WTC11 (cell line): ENCODE data around the gene CLDN9. TPM values are rescaled to one million over a fixed set of nuclear protein-coding genes. Genes with fewer than 3 reads are reported as not detected.

Experiments
- ATAC-seq: fragments of 200-7000 bp; cut with Tn5 transposase; 2 replicates; pipeline ENCODE4 v1.10.0; 2021; ENCODE audit warnings: mild to moderate bottlenecking, moderate library complexity
- CTCF ChIA-PET: fragments of 300-600 bp; sonication (Branson Sonifier 250); formaldehyde crosslinking; loops from one replicate; lab custom pipeline; 2021; ENCODE audit warnings: antibody characterized with exemption; lab: Charles Lee
- POLR2A ChIA-PET: fragments of 350-600 bp; sonication (Branson Sonifier 250); formaldehyde crosslinking; loops from one replicate; lab custom pipeline; 2021; ENCODE audit warnings: antibody characterized with exemption; lab: Charles Lee
- DNase-seq: peaks from one replicate; pipeline ENCODE4 v3.0.0; 2021; ENCODE audit warnings: low spot score
- H3K27ac Mint-ChIP-seq: 2 replicates; pipeline ENCODE4 v1.8.0; 2021; ENCODE audit warnings: mixed read lengths
- H3K27me3 Mint-ChIP-seq: 2 replicates; pipeline ENCODE4 v1.8.0; 2021; ENCODE audit warnings: low read depth, mild to moderate bottlenecking, moderate library complexity, mixed read lengths
- H3K36me3 Mint-ChIP-seq: 2 replicates; pipeline ENCODE4 v1.8.0; 2021; ENCODE audit warnings: mixed read lengths
- H3K4me1 Mint-ChIP-seq: 2 replicates; pipeline ENCODE4 v1.8.0; 2022; ENCODE audit warnings: mixed read lengths
- H3K4me3 Mint-ChIP-seq: 2 replicates; pipeline ENCODE4 v1.8.0; 2021; ENCODE audit warnings: mild to moderate bottlenecking, moderate library complexity, mixed read lengths
- H3K9me3 Mint-ChIP-seq: 2 replicates; pipeline ENCODE4 v1.8.0; 2021; ENCODE audit warnings: mixed read lengths
- ELF4 ChIP-seq: sonication (generic); formaldehyde crosslinking; IDR thresholded peaks from 2 replicates; pipeline ENCODE4 v1.8.1; 2022; ENCODE audit warnings: low read depth, mild to moderate bottlenecking, moderate library complexity, missing genetic modification reagents
- GABPB1 ChIP-seq: sonication (generic); formaldehyde crosslinking; IDR thresholded peaks from 2 replicates; pipeline ENCODE4 v1.8.1; 2023; ENCODE audit warnings: mild to moderate bottlenecking, missing genetic modification reagents
- KAT7 ChIP-seq: sonication (generic); formaldehyde crosslinking; IDR thresholded peaks from 2 replicates; pipeline ENCODE4 v1.8.1; 2023; ENCODE audit warnings: missing genetic modification reagents, mild to moderate bottlenecking, borderline replicate concordance
- OVOL2 ChIP-seq: fragments of 250-450 bp; sonication (Bioruptor Pico); IDR thresholded peaks from 2 replicates; pipeline ENCODE4 v1.9.0; 2021; ENCODE audit warnings: mild to moderate bottlenecking, borderline replicate concordance
- ZNF121 ChIP-seq: sonication (generic); formaldehyde crosslinking; IDR thresholded peaks from 2 replicates; pipeline ENCODE4 v1.8.0; 2023; ENCODE audit warnings: missing genetic modification reagents
- ZNF138 ChIP-seq: sonication (generic); formaldehyde crosslinking; conservative IDR thresholded peaks from 2 replicates; pipeline ENCODE4 v1.8.1; 2022; ENCODE audit warnings: mild to moderate bottlenecking, moderate library complexity, missing genetic modification reagents
- ZNF263 ChIP-seq: sonication (generic); formaldehyde crosslinking; IDR thresholded peaks from 2 replicates; pipeline ENCODE4 v1.8.1; 2022; ENCODE audit warnings: low read depth, mild to moderate bottlenecking, moderate library complexity, missing genetic modification reagents
- ZNF416 ChIP-seq: fragments of 250-450 bp; sonication (Bioruptor Pico); IDR thresholded peaks from 2 replicates; pipeline ENCODE4 v1.9.0; 2021; ENCODE audit warnings: mild to moderate bottlenecking, inconsistent platforms
- ZNF423 ChIP-seq: fragments of 250-450 bp; sonication (Bioruptor Pico); IDR thresholded peaks from 2 replicates; pipeline ENCODE4 v2.1.2; 2022; ENCODE audit warnings: mild to moderate bottlenecking, moderate library complexity
- ZNF671 ChIP-seq: fragments of 250-450 bp; sonication (Bioruptor Pico); IDR thresholded peaks from 2 replicates; pipeline ENCODE4 v1.8.0; 2021; ENCODE audit warnings: mild to moderate bottlenecking
- total RNA-seq: library from RNA; stranded (reverse); gene quantifications from 3 replicates; pipeline ENCODE4 v1.2.3, GENCODE V29; 2021
- TF ChIP-seq, protein P1 (sequence below): sonication (generic); formaldehyde crosslinking; IDR thresholded peaks from 2 replicates; pipeline ENCODE4 v1.8.0; 2023; ENCODE audit warnings: missing genetic modification reagents
- TF ChIP-seq, protein P2 (sequence below): fragments of 250-450 bp; sonication (Bioruptor Pico); IDR thresholded peaks from 2 replicates; pipeline ENCODE4 v1.9.0; 2021; ENCODE audit warnings: mild to moderate bottlenecking
- TF ChIP-seq, protein P3 (sequence below): sonication (generic); formaldehyde crosslinking; IDR thresholded peaks from 2 replicates; pipeline ENCODE4 v1.8.0; 2022; ENCODE audit warnings: missing genetic modification reagents
- TF ChIP-seq, protein P4 (sequence below): sonication (generic); formaldehyde crosslinking; IDR thresholded peaks from 2 replicates; pipeline ENCODE4 v1.8.1; 2022; ENCODE audit warnings: missing genetic modification reagents, borderline replicate concordance
- TF ChIP-seq, protein P5 (sequence below): sonication (generic); formaldehyde crosslinking; IDR thresholded peaks from 2 replicates; pipeline ENCODE4 v1.8.1; 2023; ENCODE audit warnings: mild to moderate bottlenecking, missing genetic modification reagents, moderate library complexity
- TF ChIP-seq, protein P6 (sequence below): sonication (generic); formaldehyde crosslinking; IDR thresholded peaks from 2 replicates; pipeline ENCODE4 v1.8.0; 2023; ENCODE audit warnings: mild to moderate bottlenecking, missing genetic modification reagents

The CLDN9 gene
- total RNA-seq, 1 experiment from 2014 or later, result 0.92 TPM

DNA sequence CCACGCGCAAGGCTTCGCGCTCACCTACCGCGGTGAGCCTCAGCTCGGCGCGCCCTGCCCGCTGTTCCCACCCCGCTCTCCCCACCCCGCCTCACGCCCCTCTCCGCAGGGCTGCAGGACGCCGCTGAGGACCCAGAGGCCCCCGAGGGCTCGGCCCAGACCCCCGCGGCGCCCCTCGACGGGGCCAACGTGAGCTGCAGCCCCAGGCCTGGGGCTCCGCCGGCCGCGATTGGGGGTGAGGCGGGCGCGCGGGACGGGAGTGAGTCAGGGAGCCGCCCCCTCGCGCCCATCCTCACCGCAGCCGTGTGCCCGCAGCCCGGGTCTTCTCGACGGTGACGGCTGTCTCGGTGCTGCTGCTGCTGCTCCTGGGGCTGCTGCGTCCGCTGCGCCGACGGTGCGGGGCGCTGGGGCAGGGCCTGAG lies 45.5 kb upstream of the CLDN9 start:
- Mint-ChIP-seq H3K27me3 (peaks cover 38% of the 10 kb centered on the region), H3K4me1 (peaks cover 28% of the 10 kb centered on the region), H3K27ac (no peak overlapping the region), H3K9me3 (no peaks in the 10 kb centered on the region), H3K4me3 (no peak overlapping the region), H3K36me3 (peaks cover 3% of the 10 kb centered on the region; the same call in 1 of the 2 replicates)
- ChIA-PET POLR2A (interaction anchor here (1.0 to 1.6 kb wide), 3 partner anchors 41 to 61 kb away, joined by 3 to 5 read pairs (median 4); no protein-coding TSS in a partner anchor), CTCF (interaction anchor here (0.6 to 1.8 kb wide), 10 partner anchors 15 to 268 kb away, joined by 3 to 17 read pairs (median 5); partner anchors contain the start of genes TNFRSF12A and ZNF200)
- ATAC-seq (no peak), DNase-seq (no peak)
- no peak for TF ChIP-seq OVOL2 (CRISPR knock-in tag)
- no peak for TF ChIP-seq KAT7
- no peak for TF ChIP-seq ZNF263 (CRISPR knock-in tag)

DNA sequence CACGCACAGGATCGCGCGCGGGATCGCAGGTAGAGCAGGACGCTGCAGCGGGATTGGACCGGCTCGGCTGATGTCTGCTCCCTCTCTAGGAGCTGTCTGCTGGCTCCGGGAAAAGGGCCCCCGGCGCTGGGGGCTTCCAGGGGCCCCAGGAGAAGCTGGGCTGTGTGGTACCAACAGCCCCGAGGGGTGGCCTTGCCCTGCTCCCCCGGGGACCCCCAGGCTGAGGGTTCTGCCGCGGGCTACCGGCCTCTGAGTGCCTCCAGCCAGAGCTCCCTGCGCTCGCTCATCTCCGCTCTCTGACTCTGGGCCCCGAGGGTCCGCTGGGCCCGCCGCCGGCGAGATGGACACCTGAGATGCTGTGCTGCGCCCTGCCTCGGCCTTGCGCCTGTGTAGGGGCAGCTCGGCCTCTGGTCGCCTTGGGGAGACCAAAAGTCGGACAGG lies 45.0 kb upstream of the CLDN9 start:
- peaks cover 29% of the 10 kb centered on the region for H3K4me1 Mint-ChIP-seq
- no peaks in the 10 kb centered on the region for H3K9me3 Mint-ChIP-seq
- no peak for ATAC-seq
- ChIA-PET CTCF (interaction anchor here (0.6 to 1.8 kb wide), 8 partner anchors 14 to 267 kb away, joined by 3 to 17 read pairs (median 5); partner anchors contain the start of genes TNFRSF12A and ZNF200), POLR2A (interaction anchor here (0.8 to 1.6 kb wide), 3 partner anchors 23 to 55 kb away, joined by 3 to 4 read pairs (median 3); no protein-coding TSS in a partner anchor)
- peak overlapping the region; percentile 66 for H3K4me3 Mint-ChIP-seq
- DNase-seq, result no peak
- H3K27me3 Mint-ChIP-seq, result peaks cover 35% of the 10 kb centered on the region
- H3K36me3 Mint-ChIP-seq, result peaks cover 9% of the 10 kb centered on the region; the same call in 1 of the 2 replicates
- no peak overlapping the region for H3K27ac Mint-ChIP-seq
- TF ChIP-seq GABPB1 (CRISPR knock-in tag) (no peak), ZNF423 (CRISPR knock-in tag) (no peak), ZNF121 (CRISPR knock-in tag) (no peak), ZNF671 (no peak), ZNF138 (no peak), ZNF416 (CRISPR knock-in tag) (no peak), ELF4 (CRISPR knock-in tag) (no peak)
- TF ChIP-seq, protein P1, sequence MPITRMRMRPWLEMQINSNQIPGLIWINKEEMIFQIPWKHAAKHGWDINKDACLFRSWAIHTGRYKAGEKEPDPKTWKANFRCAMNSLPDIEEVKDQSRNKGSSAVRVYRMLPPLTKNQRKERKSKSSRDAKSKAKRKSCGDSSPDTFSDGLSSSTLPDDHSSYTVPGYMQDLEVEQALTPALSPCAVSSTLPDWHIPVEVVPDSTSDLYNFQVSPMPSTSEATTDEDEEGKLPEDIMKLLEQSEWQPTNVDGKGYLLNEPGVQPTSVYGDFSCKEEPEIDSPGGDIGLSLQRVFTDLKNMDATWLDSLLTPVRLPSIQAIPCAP, result no peak
- TF ChIP-seq, protein P2, sequence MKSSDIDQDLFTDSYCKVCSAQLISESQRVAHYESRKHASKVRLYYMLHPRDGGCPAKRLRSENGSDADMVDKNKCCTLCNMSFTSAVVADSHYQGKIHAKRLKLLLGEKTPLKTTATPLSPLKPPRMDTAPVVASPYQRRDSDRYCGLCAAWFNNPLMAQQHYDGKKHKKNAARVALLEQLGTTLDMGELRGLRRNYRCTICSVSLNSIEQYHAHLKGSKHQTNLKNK (CRISPR knock-in tag), result no peak
- TF ChIP-seq, protein P3, sequence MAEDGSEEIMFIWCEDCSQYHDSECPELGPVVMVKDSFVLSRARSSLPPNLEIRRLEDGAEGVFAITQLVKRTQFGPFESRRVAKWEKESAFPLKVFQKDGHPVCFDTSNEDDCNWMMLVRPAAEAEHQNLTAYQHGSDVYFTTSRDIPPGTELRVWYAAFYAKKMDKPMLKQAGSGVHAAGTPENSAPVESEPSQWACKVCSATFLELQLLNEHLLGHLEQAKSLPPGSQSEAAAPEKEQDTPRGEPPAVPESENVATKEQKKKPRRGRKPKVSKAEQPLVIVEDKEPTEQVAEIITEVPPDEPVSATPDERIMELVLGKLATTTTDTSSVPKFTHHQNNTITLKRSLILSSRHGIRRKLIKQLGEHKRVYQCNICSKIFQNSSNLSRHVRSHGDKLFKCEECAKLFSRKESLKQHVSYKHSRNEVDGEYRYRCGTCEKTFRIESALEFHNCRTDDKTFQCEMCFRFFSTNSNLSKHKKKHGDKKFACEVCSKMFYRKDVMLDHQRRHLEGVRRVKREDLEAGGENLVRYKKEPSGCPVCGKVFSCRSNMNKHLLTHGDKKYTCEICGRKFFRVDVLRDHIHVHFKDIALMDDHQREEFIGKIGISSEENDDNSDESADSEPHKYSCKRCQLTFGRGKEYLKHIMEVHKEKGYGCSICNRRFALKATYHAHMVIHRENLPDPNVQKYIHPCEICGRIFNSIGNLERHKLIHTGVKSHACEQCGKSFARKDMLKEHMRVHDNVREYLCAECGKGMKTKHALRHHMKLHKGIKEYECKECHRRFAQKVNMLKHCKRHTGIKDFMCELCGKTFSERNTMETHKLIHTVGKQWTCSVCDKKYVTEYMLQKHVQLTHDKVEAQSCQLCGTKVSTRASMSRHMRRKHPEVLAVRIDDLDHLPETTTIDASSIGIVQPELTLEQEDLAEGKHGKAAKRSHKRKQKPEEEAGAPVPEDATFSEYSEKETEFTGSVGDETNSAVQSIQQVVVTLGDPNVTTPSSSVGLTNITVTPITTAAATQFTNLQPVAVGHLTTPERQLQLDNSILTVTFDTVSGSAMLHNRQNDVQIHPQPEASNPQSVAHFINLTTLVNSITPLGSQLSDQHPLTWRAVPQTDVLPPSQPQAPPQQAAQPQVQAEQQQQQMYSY (CRISPR knock-in tag), result no peak
- TF ChIP-seq, protein P4, sequence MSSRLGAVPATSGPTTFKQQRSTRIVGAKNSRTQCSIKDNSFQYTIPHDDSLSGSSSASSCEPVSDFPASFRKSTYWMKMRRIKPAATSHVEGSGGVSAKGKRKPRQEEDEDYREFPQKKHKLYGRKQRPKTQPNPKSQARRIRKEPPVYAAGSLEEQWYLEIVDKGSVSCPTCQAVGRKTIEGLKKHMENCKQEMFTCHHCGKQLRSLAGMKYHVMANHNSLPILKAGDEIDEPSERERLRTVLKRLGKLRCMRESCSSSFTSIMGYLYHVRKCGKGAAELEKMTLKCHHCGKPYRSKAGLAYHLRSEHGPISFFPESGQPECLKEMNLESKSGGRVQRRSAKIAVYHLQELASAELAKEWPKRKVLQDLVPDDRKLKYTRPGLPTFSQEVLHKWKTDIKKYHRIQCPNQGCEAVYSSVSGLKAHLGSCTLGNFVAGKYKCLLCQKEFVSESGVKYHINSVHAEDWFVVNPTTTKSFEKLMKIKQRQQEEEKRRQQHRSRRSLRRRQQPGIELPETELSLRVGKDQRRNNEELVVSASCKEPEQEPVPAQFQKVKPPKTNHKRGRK (CRISPR knock-in tag), result no peak
- TF ChIP-seq, protein P5, sequence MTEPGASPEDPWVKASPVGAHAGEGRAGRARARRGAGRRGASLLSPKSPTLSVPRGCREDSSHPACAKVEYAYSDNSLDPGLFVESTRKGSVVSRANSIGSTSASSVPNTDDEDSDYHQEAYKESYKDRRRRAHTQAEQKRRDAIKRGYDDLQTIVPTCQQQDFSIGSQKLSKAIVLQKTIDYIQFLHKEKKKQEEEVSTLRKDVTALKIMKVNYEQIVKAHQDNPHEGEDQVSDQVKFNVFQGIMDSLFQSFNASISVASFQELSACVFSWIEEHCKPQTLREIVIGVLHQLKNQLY (CRISPR knock-in tag), result no peak
- TF ChIP-seq, protein P6, sequence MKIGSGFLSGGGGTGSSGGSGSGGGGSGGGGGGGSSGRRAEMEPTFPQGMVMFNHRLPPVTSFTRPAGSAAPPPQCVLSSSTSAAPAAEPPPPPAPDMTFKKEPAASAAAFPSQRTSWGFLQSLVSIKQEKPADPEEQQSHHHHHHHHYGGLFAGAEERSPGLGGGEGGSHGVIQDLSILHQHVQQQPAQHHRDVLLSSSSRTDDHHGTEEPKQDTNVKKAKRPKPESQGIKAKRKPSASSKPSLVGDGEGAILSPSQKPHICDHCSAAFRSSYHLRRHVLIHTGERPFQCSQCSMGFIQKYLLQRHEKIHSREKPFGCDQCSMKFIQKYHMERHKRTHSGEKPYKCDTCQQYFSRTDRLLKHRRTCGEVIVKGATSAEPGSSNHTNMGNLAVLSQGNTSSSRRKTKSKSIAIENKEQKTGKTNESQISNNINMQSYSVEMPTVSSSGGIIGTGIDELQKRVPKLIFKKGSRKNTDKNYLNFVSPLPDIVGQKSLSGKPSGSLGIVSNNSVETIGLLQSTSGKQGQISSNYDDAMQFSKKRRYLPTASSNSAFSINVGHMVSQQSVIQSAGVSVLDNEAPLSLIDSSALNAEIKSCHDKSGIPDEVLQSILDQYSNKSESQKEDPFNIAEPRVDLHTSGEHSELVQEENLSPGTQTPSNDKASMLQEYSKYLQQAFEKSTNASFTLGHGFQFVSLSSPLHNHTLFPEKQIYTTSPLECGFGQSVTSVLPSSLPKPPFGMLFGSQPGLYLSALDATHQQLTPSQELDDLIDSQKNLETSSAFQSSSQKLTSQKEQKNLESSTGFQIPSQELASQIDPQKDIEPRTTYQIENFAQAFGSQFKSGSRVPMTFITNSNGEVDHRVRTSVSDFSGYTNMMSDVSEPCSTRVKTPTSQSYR (CRISPR knock-in tag), result no peak
